NOMO-1 (cell line): Measurements from ENCODE around the gene MRPS9.

Source experiments
- DNase-seq, 2 experiments: peaks; one replicate each; lab custom pipeline; 2025; ENCODE audit not compliant: unreplicated experiment in 2 of 2; lab: John Stamatoyannopoulos, UW

The MRPS9 gene

GRCh38 chr2:105037572-105038382, at the start of gene MRPS9:
Gene MRPS9 (plus strand): TSS chr2:105038069. CDS start chr2:105038093, 24 bp downstream.
- peak; percentile 90 to 92 for DNase-seq

DNA sequence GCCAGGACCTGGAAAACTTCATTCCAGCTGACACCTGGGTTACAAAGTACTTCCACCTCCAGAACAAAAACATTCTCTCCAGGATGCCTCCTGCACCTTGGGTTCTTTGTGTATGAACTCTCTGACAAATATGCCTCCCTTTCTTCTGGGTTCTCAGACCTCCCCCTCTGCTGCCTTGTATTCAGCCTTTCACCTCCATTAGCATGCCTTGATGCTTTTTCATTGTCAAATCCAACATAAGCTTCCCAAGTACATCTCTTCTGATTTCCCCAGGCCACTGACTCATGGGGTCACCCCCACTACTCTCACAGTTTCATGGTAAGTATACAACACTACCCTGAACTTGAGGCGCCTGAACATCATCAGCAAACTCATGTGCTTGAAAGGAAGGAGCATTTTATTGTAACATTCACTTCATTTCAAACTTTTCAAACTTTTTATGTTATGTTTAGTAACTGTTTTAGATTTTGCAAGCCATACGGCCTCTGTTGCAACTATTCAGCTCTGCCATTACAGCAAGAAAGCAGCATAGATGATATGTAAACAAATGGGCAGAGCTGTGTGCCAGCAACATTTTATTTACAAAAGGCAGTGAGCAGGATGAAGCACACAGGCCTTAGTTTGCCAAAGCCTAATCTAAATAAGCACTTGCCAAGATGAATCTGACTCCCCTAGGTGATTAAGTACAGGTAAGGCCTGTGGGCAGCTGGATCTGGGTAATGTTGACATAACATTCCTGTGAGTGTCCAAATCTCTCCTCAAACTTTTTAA, 32.5 kb upstream of the MRPS9 start:
- no peak for DNase-seq

- no peak for DNase-seq
Observed at GRCh38 chr2:105007367-105007766, 30.5 kb upstream of the MRPS9 start.

- no peak for DNase-seq
Observed at GRCh38 chr2:105032476-105032875, 5.4 kb upstream of the MRPS9 start.

GRCh38 chr2:105034170-105034569, 3.7 kb upstream of the MRPS9 start:
- DNase-seq, result no peak

DNA sequence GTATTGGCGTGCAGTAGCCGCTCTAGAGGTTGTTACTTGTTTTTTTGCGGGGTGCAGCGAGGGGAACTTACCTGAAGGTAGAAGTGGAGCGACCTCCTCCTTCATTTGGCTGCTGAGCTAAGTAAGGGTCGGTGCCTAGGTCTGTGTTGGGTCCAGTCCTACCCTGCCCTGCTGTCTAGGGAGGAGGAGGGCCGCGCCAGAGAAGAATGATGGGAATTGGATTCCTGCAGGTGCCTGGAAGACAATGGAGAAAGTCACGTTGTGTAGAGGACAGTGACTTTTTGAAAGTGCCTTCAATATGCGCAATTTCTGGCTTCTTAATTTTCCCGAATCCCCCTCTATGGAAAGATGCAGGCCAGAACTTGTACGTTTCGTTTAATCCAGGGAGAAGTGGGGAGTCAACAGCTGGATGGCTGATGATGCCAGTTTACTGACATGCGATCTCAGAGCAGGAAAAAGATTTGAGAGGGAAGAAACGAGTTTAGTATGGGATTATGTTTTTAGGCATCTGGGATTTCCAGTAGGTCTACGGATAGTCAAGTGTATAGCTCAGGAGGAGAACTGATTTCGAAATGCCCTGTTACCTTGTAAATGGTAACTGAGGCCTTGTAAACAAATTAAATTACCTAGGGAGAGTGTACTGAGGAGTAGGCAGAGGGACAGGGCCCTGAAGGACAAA, 653 bp downstream of the MRPS9 start:
- DNase-seq, result no peak

- no peak for DNase-seq
Observed at GRCh38 chr2:105039559-105039958, 1.7 kb downstream of the MRPS9 start.

DNA sequence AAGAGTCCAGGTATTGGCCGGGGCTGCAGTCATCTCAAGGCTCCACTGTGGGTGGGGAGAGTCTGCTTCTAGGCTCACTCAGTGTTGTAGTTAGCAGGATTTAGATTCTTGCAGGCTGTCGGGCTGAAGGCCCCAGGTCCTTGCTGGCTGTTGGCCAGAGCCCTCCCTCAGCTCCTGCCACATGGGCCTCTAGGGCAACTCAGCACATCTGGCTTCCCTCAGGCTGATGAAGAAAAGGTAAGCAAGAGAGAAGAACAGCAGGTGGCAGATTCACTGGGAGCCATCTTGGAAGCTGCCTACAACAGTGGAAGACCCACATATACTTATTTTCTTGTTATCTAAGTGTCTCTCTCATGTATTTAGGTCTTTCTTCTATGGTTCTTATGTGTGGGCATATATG, 4.3 kb downstream of the MRPS9 start:
- DNase-seq, result no peak

GRCh38 chr2:105052773-105053172, 14.9 kb downstream of the MRPS9 start:
- DNase-seq, result no peak

GRCh38 chr2:105055613-105056012, 17.7 kb downstream of the MRPS9 start:
- DNase-seq, result no peak

GRCh38 chr2:105056245-105056644, 18.4 kb downstream of the MRPS9 start:
- no peak for DNase-seq

DNA sequence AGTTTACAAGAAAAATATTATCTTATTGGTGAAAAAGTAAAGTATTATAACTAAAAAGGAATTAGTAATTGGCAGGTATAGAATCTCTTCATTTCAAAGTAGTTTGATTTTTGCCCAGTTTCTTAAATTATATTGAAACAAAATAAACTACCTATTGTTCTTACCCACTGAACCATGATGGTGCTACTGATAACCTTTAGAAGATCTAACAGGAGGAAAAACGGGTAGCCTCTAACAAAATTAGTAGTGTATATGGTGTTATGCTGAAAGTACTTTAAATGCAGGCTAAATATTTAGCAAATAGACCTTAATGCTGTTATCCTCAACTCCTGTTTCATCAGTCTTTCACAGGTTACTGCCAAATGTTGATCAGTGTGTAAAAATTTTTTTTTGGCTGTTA, 19.1 kb downstream of the MRPS9 start:
- no peak for DNase-seq

DNA sequence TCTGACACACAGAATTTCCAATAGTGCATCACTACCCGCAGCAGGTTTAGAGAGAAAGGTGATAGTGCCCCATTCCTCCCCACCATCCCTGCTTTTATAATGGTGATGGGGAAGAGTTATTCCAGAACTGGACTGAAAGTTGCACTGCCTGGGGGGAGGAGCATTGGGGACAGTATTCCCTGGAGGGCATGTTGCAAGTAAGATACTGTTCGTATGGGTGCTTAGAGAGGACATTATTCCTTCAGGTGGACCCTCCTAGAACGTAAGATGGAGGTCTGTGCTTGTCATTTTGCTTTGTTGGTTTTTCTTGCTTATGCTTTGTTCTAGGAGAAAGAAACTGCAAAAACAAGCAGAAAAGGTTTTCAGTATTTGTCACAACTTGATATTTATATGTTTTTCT, 23.7 kb downstream of the MRPS9 start:
- no peak for DNase-seq

DNA sequence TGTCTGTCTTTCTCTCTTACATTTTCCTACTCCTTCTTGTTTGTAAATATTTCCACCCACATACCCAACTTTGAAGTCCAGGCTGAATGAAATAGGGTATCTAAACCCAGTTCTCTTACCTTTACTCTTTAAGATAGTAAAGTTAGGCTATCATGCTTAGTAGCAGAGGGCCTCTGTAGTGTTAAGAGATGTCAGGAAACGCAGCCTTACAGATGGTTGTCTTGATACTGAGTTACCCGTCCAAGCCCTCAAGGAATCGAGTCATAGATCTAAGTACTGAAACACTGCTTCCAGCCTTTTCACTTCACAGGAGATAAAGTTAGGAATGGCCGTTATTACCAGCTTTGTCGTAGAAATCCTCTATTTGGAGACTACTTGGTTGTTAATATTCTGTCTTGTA, 24.3 kb downstream of the MRPS9 start:
- DNase-seq, result no peak

DNA sequence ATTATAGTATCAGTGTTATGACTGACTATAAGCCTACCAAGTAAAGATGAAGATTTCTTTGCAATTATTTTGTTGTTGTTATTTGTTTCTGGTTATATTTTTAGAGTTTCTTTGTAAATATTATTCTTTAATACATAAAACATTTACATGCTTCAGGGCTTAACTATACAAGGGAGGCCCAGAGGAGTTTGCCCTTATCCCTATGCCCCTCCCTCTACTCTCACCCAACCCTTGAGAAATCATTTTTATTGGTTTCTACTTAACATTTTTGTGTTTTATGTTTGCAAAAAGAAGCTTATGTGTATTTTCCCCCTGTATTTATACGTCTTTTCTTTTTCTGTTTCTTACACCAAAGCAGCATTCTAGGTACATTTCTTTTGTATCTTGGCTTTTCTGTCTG, 30.5 kb downstream of the MRPS9 start:
- DNase-seq, result no peak

- no peak for DNase-seq
Observed at GRCh38 chr2:105068875-105069274, 31.0 kb downstream of the MRPS9 start.

- DNase-seq, result no peak
Observed at GRCh38 chr2:105070010-105070865, 32.4 kb downstream of the MRPS9 start.

DNA sequence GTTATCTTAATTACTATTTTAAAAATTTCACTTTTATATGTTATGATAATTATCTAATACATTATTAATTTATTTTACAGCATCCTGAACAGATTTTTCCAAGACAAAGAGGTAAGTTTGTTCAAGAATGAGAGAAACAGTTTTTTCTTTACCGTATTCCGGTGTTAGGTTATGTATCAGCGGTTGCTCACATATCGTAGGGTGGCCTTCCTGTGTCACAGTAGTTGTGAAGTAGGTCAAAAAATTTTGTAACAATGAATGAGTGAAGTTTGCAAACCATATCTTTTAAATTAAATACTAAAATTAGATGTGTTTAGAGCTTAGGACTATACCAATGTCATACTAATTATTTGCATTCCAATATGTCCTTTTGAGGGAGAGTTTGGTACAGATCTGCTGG, 33.5 kb downstream of the MRPS9 start:
- no peak for DNase-seq

GRCh38 chr2:105072039-105072438, 34.2 kb downstream of the MRPS9 start:
- no peak for DNase-seq

DNA sequence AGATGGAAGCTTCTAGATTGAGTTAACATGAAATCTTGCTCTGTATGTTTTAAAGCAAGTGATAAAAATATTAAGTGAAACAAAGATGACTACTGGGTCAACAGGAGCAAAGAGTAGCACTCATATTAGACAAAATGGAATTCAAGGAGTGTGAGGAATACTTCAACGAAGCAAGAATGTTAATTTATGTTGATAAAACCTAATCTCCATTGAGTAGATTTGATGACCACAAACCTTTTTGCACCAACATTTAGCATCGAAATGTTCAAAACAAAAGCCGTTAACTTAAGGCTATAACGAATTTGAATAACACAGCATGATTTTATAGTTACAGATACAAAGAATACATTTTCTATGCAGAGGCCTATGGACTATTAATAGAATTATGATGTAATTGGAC, 35.7 kb downstream of the MRPS9 start:
- no peak for DNase-seq

GRCh38 chr2:105076121-105076520, 38.3 kb downstream of the MRPS9 start:
- no peak for DNase-seq
